Hepatocyte (in vitro differentiated cells): Measurements from ENCODE around the gene GRIK4.

ENCODE experiments used
- CTCF ChIP-seq: fragments of 200-600 bp; sonication (generic); IDR thresholded peaks from 2 replicates; pipeline ENCODE4 v1.5.1; 2016; ENCODE audit warnings: antibody characterized with exemption, mild to moderate bottlenecking; ENCODE audit not compliant: poor library complexity
- EZH2 ChIP-seq: fragments of 200-600 bp; sonication (generic); IDR thresholded peaks from 2 replicates; pipeline ENCODE4 v1.6.1; 2016; ENCODE audit warnings: antibody characterized with exemption, mild to moderate bottlenecking, borderline replicate concordance

- TF ChIP-seq EZH2 (no peak), CTCF (no peak)
These were observed 48.7 kb upstream of the GRIK4 start for GRCh38 chr11:120462825-120463224.
